ENCODE measurements around the gene RPS6KA5. TPM values are rescaled to one million over a fixed set of nuclear protein-coding genes. Genes with fewer than 3 reads are reported as not detected.
"Not testable (repeated sequence)": the region's sequence is repeated elsewhere in the genome, so short reads cannot be mapped to it uniquely, and the experiment has no call there.

RPS6KA5 gene
- total RNA-seq, 1 experiment from 2014 or later: 24.2 TPM

DNA sequence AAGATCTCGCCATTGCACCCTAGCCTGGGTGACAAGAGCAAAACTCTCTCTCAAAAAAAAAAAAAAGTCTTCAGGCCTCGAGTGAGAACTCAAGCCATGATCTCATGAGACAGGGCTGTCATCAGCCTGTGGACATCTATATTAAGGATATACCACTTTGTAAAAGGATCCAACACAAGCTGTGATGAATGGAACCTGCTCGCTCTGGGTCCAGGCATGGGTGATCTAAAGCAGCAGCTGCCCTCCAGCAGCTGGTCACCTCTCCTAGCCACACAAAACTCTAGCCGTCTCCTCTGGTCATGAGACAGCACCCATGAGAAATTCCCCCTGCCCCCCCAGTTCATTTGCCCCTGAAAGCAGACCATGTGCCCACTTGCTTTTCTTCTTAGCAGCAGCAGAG is 34.3 kb upstream of the RPS6KA5 start (continued):
- TF ChIP-seq, protein P1, sequence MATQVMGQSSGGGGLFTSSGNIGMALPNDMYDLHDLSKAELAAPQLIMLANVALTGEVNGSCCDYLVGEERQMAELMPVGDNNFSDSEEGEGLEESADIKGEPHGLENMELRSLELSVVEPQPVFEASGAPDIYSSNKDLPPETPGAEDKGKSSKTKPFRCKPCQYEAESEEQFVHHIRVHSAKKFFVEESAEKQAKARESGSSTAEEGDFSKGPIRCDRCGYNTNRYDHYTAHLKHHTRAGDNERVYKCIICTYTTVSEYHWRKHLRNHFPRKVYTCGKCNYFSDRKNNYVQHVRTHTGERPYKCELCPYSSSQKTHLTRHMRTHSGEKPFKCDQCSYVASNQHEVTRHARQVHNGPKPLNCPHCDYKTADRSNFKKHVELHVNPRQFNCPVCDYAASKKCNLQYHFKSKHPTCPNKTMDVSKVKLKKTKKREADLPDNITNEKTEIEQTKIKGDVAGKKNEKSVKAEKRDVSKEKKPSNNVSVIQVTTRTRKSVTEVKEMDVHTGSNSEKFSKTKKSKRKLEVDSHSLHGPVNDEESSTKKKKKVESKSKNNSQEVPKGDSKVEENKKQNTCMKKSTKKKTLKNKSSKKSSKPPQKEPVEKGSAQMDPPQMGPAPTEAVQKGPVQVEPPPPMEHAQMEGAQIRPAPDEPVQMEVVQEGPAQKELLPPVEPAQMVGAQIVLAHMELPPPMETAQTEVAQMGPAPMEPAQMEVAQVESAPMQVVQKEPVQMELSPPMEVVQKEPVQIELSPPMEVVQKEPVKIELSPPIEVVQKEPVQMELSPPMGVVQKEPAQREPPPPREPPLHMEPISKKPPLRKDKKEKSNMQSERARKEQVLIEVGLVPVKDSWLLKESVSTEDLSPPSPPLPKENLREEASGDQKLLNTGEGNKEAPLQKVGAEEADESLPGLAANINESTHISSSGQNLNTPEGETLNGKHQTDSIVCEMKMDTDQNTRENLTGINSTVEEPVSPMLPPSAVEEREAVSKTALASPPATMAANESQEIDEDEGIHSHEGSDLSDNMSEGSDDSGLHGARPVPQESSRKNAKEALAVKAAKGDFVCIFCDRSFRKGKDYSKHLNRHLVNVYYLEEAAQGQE (IDR thresholded peaks at IDR 0.05; ENCODE audit: low read depth): no peak

DNA sequence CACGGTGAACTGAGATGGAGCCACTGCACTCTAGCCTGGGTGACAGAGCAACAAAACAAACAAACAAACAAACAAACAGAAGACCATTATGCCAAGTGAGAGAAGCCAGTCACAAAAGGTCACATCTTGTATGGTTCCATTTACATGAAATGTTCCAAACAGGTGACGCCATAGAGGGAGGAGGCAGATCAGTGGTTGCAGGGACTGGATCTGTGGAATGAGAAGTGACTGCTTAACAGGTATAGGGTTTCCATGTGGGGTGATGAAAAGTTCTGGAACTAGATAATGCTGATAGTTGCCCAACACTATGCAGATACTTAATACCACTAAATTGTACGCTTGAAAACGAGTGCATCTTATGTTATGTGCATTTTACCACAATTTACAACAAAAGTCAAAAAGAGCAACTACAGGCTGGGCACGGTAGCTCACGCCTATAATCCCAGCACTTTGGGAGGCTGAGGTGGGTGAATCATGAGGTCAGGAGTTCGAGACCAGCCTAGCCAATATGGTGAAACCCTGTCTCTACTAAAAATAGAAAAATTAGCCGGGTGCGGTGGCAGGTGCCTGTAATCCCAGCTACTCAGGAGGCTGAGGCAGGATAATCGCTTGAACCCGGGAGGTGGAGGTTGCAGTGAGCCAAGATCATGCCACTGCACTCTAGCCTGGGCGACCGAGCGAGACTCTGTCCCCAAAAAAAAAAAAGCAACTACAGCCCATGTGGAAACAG is 33.5 kb upstream of the RPS6KA5 start:
- ATAC-seq; RAD21 ChIA-PET (ENCODE audit: low non-redundant PET in 1 of 2, low total read pairs in 2 of 2, uncharacterized antibody in 2 of 2, unreplicated experiment in 2 of 2); H3K4me3 ChIP-seq (replicated peaks in 1 of 2; ENCODE audit: low read depth in 1 of 2, low read length in 2 of 2); H3K27ac ChIP-seq (ENCODE audit: low read depth, low read length); H3K79me2 ChIP-seq (ENCODE audit: insufficient read depth, low read length); H3K4me2 ChIP-seq (ENCODE audit: low read length); H3K36me3 ChIP-seq (ENCODE audit: control insufficient read depth in 1 of 2, insufficient read depth in 2 of 2, low read length in 2 of 2); H3K27me3 ChIP-seq (ENCODE audit: insufficient read depth, low read length); DNase-seq (ENCODE audit: low read depth, low spot score); H3K9ac ChIP-seq (ENCODE audit: low read length); BruUV-seq (replicated peaks); H4K20me1 ChIP-seq (ENCODE audit: insufficient read depth); H3K9me3 ChIP-seq (ENCODE audit: control insufficient read depth in 1 of 2, insufficient read depth in 1 of 2, low read depth in 1 of 2, low read length in 2 of 2); POLR2A ChIA-PET; intact Hi-C loops (cut with micrococcal nuclease); H2AFZ ChIP-seq (ENCODE audit: low read depth, low read length, poor library complexity, severe bottlenecking); H3K9me2 ChIP-seq (ENCODE audit: insufficient read depth); H3K4me1 ChIP-seq (ENCODE audit: control insufficient read depth in 1 of 2, insufficient read depth in 2 of 2, low read length in 2 of 2); CTCF ChIA-PET: not testable (repeated sequence)

DNA sequence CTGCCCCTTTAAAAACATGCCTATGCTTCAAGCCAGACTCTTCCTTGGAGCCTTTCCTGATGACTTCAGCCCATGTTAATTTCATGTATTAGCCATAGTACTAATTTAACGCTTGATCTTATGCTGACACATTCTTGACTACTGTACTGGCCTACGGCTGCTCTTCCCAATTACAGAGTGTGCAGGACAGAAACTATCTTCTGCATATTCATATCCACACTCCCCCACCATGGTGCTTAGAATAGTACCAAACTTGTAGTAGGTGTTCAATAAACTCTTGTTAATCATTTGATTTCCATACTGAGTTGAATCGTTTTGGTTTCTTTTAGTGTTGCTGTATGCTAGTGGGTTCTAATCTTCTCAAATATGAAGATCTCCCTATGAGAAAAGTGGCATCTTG is 31.6 kb upstream of the RPS6KA5 start:
- BruUV-seq (replicated peaks): no TSS peak
- no peak for TF ChIP-seq SIN3A (IDR thresholded peaks at IDR 0.05; ENCODE audit: low read depth)
- TF ChIP-seq, protein P2, sequence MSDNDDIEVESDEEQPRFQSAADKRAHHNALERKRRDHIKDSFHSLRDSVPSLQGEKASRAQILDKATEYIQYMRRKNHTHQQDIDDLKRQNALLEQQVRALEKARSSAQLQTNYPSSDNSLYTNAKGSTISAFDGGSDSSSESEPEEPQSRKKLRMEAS (IDR thresholded peaks at IDR 0.05): no peak
- TF ChIP-seq EZH2 (IDR thresholded peaks at IDR 0.05): no peak
- TF ChIP-seq, protein P3, sequence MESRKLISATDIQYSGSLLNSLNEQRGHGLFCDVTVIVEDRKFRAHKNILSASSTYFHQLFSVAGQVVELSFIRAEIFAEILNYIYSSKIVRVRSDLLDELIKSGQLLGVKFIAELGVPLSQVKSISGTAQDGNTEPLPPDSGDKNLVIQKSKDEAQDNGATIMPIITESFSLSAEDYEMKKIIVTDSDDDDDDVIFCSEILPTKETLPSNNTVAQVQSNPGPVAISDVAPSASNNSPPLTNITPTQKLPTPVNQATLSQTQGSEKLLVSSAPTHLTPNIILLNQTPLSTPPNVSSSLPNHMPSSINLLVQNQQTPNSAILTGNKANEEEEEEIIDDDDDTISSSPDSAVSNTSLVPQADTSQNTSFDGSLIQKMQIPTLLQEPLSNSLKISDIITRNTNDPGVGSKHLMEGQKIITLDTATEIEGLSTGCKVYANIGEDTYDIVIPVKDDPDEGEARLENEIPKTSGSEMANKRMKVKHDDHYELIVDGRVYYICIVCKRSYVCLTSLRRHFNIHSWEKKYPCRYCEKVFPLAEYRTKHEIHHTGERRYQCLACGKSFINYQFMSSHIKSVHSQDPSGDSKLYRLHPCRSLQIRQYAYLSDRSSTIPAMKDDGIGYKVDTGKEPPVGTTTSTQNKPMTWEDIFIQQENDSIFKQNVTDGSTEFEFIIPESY (IDR thresholded peaks at IDR 0.05; ENCODE audit: extremely low read depth, insufficient replicate concordance, low read length): no peak
- TF ChIP-seq, protein P1 (IDR thresholded peaks at IDR 0.05; ENCODE audit: low read depth): no peak
- no peak for TF ChIP-seq SRF (IDR thresholded peaks at IDR 0.05; ENCODE audit: low read depth)
- TF ChIP-seq JUND (IDR thresholded peaks at IDR 0.05): no peak

More for the DNA sequence above, 31.6 kb upstream of the RPS6KA5 start:
- H3K9me2 ChIP-seq (ENCODE audit: insufficient read depth): no peaks in the 10 kb centered on the region
- H3K9ac ChIP-seq (ENCODE audit: low read length): no peak overlapping the region
- RAD21 ChIA-PET (ENCODE audit: low non-redundant PET in 1 of 2, low total read pairs in 2 of 2, uncharacterized antibody in 2 of 2, unreplicated experiment in 2 of 2): no interaction called here
- POLR2A ChIA-PET: no interaction called here
- no peak overlapping the region for H3K27ac ChIP-seq (ENCODE audit: low read depth, low read length)
- no peaks in the 10 kb centered on the region for H3K4me1 ChIP-seq (ENCODE audit: control insufficient read depth in 1 of 2, insufficient read depth in 2 of 2, low read length in 2 of 2)
- no peaks in the 10 kb centered on the region for H3K36me3 ChIP-seq (ENCODE audit: control insufficient read depth in 1 of 2, insufficient read depth in 2 of 2, low read length in 2 of 2)
- ATAC-seq: no peak
- intact Hi-C loops (cut with micrococcal nuclease): no loop called here
- H3K9me3 ChIP-seq (ENCODE audit: control insufficient read depth in 1 of 2, insufficient read depth in 1 of 2, low read depth in 1 of 2, low read length in 2 of 2): no peaks in the 10 kb centered on the region
- H3K79me2 ChIP-seq (ENCODE audit: insufficient read depth, low read length): no peaks in the 10 kb centered on the region
- DNase-seq (ENCODE audit: low read depth, low spot score): no peak
- H2AFZ ChIP-seq (ENCODE audit: low read depth, low read length, poor library complexity, severe bottlenecking): no peak overlapping the region
- H4K20me1 ChIP-seq (ENCODE audit: insufficient read depth): no peaks in the 10 kb centered on the region
- no peaks in the 10 kb centered on the region for H3K27me3 ChIP-seq (ENCODE audit: insufficient read depth, low read length)
- no peak overlapping the region for H3K4me2 ChIP-seq (ENCODE audit: low read length)
- no peak overlapping the region for H3K4me3 ChIP-seq (replicated peaks in 1 of 2; ENCODE audit: low read depth in 1 of 2, low read length in 2 of 2)
- CTCF ChIA-PET: no interaction called here

Data from HCT116 (cell line).